ENCODE measurements around the gene MSI2. TPM values are rescaled to one million over a fixed set of nuclear protein-coding genes. Genes with fewer than 3 reads are reported as not detected.

Gene MSI2
- total RNA-seq, 8 experiments from 2014 or later = 33.0 to 114 (median 67.5) TPM

GRCh38 chr17:57251211-57251787 is 5.0 kb upstream of the MSI2 start:
- no peak overlapping the region for H3K27ac ChIP-seq
- WGBS, 10 experiments = 36 to 100% (median 89%) methylated on average over 1 of the region's 1 CpG
- no peak for ATAC-seq (replicated peaks in 6 of 8)
- H3K4me1 ChIP-seq (replicated peaks in 1 of 2) = peaks cover 0 to 4% of the 10 kb centered on the region in 2 donors
- H3K4me3 ChIP-seq = no peak overlapping the region
- in situ Hi-C loops (cut with MboI; ENCODE audit: low pct_unique_long_range_greater_than_20kb in 2 of 9, low sequenced_read_pairs in 9 of 9, unreplicated experiment in 9 of 9) = loop anchor here in 1 of 9 experiments (25.0 kb wide), 1 partner anchor 186 kb away; no protein-coding TSS in a partner anchor

- 33 to 75% (median 56%) methylated on average over 2 to 6 of the region's 6 CpGs; no CpG with 5 or more reads in 2 of the 10 experiments for WGBS, 10 experiments
- in situ Hi-C loops (cut with MboI; ENCODE audit: low pct_unique_long_range_greater_than_20kb in 2 of 9, low sequenced_read_pairs in 9 of 9, unreplicated experiment in 9 of 9) = loop anchor here in 1 of 9 experiments (25.0 kb wide), 1 partner anchor 184 kb away; no protein-coding TSS in a partner anchor
- Histone ChIP-seq H3K4me3 (no peak overlapping the region), H3K27ac (no peak overlapping the region), H3K4me1 (replicated peaks in 1 of 2) (peaks cover 4% of the 10 kb centered on the region in 2 donors)
- ATAC-seq (replicated peaks in 6 of 8) = no peak
Observed at GRCh38 chr17:57253362-57254065, 2.8 kb upstream of the MSI2 start.

DNA sequence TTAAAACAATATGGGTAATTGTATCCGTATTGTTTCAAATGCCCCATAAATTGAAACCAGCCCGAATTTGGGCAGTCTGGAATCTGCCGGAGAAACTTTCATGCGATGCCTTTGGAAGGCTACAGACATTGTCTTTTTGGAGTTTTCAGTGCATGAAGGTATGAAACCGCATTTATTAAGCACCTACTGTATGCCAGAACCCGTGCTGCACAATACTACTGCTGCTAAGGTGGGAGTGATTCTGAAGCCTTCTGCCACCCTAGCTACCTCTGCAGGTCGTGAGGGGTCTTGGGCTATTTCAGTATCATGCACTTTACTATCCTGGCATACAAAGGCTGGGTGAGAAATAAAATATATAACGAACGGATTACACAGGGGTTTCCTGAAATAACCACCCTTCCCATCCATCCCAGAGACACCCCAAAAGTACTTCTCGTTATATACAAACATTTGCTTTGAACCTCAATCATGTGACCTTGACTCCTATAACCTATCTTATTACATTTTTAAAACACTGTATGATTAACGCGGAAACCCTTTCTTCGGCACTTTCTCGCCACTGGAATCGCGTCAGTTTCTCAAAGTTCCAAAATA is 1.0 kb upstream of the MSI2 start:
- ATAC-seq (replicated peaks in 6 of 8) = no peak
- H3K4me1 ChIP-seq (replicated peaks in 1 of 2) = peaks cover 19 to 20% of the 10 kb centered on the region in 2 donors
- WGBS, 10 experiments = 5 to 74% (median 36%) methylated on average over 2 to 13 of the region's 16 CpGs
- in situ Hi-C loops (cut with MboI; ENCODE audit: low pct_unique_long_range_greater_than_20kb in 2 of 9, low sequenced_read_pairs in 9 of 9, unreplicated experiment in 9 of 9) = loop anchor here in 1 of 9 experiments (25.0 kb wide), 1 partner anchor 182 kb away; no protein-coding TSS in a partner anchor
- peak overlapping the region in 1 of 2 donors; percentile 89 for H3K27ac ChIP-seq
- H3K4me3 ChIP-seq = peak overlapping the region; percentile 58 to 98 (median 74)

GRCh38 chr17:57256708-57257112 is 387 bp downstream of the MSI2 start:
- peak overlapping the region; percentile 58 to 98 (median 74) for H3K4me3 ChIP-seq
- peak; percentile 6 to 46 (median 33) for ATAC-seq (replicated peaks in 6 of 8)
- no CpG with 5 or more reads among the region's 36 CpGs for WGBS, 10 experiments
- in situ Hi-C loops (cut with MboI; ENCODE audit: low pct_unique_long_range_greater_than_20kb in 2 of 9, low sequenced_read_pairs in 9 of 9, unreplicated experiment in 9 of 9) = loop anchor here in 1 of 9 experiments (25.0 kb wide), 1 partner anchor 181 kb away; no protein-coding TSS in a partner anchor
- H3K4me1 ChIP-seq (replicated peaks in 1 of 2) = peaks cover 33% of the 10 kb centered on the region in 2 donors
- H3K27ac ChIP-seq = peak overlapping the region; percentile 52 to 84

- in situ Hi-C loops (cut with MboI; ENCODE audit: low pct_unique_long_range_greater_than_20kb in 2 of 9, low sequenced_read_pairs in 9 of 9, unreplicated experiment in 9 of 9) = loop anchor here in 1 of 9 experiments (25.0 kb wide), 1 partner anchor 180 kb away; no protein-coding TSS in a partner anchor
- H3K27ac ChIP-seq = peak overlapping the region in 1 of 2 donors; percentile 79
Observed at GRCh38 chr17:57257195-57257894, 1.0 kb downstream of the MSI2 start.

DNA sequence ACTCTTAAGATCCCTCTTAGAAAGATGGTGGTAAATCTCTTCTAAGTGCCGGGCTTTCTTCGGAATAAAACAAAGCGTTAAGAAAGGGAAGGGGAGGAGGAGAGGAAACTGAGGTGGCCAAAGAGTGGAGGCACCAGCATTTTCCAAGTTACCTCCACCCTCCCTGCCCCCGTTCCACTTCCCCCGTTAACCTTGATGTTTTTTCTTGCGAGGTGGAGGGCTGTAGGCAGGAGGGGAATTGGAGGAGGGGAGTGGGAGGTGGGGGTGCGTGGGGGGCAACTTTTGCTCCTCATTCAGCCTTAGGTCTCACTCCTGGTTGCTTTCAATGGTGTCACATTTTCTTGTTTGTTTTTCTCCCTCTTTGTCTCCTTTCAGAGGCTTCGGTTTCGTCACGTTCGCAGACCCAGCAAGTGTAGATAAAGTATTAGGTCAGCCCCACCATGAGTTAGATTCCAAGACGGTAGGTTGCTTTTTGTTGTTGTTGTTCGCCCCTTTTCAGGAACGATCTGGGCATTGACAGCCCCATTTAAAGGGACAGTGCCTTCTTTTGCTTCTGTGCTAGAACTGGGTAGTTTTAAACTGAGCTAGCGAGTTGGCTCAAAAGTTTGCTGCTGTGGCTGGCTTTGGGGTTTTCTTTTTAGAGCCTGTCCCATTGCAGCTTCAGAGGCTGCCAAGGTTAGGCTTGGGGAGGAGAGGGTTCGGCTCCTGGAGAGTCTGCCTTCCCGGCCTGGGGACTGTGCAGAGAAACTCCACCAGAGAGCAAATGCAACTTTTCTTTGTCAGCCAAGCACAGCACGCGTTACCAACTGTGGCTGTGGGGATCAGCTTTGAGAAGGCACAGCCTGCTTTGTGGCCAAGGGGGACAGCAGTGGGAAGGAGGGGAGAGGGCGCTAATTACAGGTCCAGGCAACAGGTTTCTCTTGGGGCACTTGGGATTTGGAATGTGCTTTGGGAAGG is 1.9 kb downstream of the MSI2 start:
- in situ Hi-C loops (cut with MboI; ENCODE audit: low pct_unique_long_range_greater_than_20kb in 2 of 9, low sequenced_read_pairs in 9 of 9, unreplicated experiment in 9 of 9) = loop anchor here in 1 of 9 experiments (25.0 kb wide), 1 partner anchor 179 kb away; no protein-coding TSS in a partner anchor
- H3K4me3 ChIP-seq = peak overlapping the region; percentile 58 to 98 (median 74)
- peaks cover 41 to 45% of the 10 kb centered on the region in 2 donors for H3K4me1 ChIP-seq (replicated peaks in 1 of 2)
- peak in 1 of 8 experiments; percentile 12 for ATAC-seq (replicated peaks in 6 of 8)
- WGBS, 10 experiments = 0 to 18% (median 0%) methylated on average over 1 to 12 of the region's 20 CpGs; no CpG with 5 or more reads in 2 of the 10 experiments
- H3K27ac ChIP-seq = peak overlapping the region; percentile 65 to 79

More at GRCh38 chr17:57257195-57257894, 1.0 kb downstream of the MSI2 start:
- H3K4me1 ChIP-seq (replicated peaks in 1 of 2) = peaks cover 36 to 39% of the 10 kb centered on the region in 2 donors
- ATAC-seq (replicated peaks in 6 of 8) = no peak
- 0 to 5% (median 1%) methylated on average over 2 to 13 of the region's 19 CpGs for WGBS, 10 experiments
- peak overlapping the region; percentile 58 to 98 (median 74) for H3K4me3 ChIP-seq

- 0 to 100% (median 20%) methylated on average over 1 to 3 of the region's 3 CpGs; no CpG with 5 or more reads in 1 of the 10 experiments for WGBS, 10 experiments
- Histone ChIP-seq H3K4me1 (replicated peaks in 1 of 2) (peaks cover 49 to 55% of the 10 kb centered on the region in 2 donors), H3K27ac (peak overlapping the region; percentile 28 to 79), H3K4me3 (peak overlapping the region; percentile 58 to 98 (median 74))
- in situ Hi-C loops (cut with MboI; ENCODE audit: low pct_unique_long_range_greater_than_20kb in 2 of 9, low sequenced_read_pairs in 9 of 9, unreplicated experiment in 9 of 9) = loop anchor here in 1 of 9 experiments (25.0 kb wide), 1 partner anchor 178 kb away; no protein-coding TSS in a partner anchor
- ATAC-seq (replicated peaks in 6 of 8) = no peak
Observed at GRCh38 chr17:57259306-57259705, 3.0 kb downstream of the MSI2 start.

DNA sequence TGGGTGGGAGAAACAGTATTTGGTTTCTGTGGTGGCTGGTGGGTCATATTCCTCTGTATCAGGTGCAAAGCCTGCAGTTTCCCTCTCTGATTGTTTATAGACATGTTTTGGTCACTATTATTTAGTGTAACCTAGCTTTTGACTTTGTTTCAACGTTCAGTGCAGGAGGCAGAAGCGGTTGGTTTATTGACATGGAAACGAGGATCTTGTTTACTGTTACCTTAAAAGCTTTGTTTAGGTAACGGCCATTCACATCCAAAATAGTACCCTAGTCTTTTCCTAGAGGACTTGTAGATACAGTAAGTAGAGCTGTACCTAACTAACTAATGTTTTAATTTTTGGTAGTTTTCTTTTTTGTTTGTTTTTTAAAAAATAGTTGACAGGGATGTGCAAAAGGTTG is 3.5 kb downstream of the MSI2 start:
- no peak for ATAC-seq (replicated peaks in 6 of 8)
- 13 to 100% (median 81%) methylated on average over 1 to 4 of the region's 4 CpGs; no CpG with 5 or more reads in 3 of the 10 experiments for WGBS, 10 experiments
- Histone ChIP-seq H3K27ac (peak overlapping the region in 1 of 2 donors; percentile 28), H3K4me1 (replicated peaks in 1 of 2) (peaks cover 45 to 58% of the 10 kb centered on the region in 2 donors), H3K4me3 (peak overlapping the region; percentile 58 to 98 (median 74))
- in situ Hi-C loops (cut with MboI; ENCODE audit: low pct_unique_long_range_greater_than_20kb in 2 of 9, low sequenced_read_pairs in 9 of 9, unreplicated experiment in 9 of 9) = loop anchor here in 1 of 9 experiments (25.0 kb wide), 1 partner anchor 177 kb away; no protein-coding TSS in a partner anchor

DNA sequence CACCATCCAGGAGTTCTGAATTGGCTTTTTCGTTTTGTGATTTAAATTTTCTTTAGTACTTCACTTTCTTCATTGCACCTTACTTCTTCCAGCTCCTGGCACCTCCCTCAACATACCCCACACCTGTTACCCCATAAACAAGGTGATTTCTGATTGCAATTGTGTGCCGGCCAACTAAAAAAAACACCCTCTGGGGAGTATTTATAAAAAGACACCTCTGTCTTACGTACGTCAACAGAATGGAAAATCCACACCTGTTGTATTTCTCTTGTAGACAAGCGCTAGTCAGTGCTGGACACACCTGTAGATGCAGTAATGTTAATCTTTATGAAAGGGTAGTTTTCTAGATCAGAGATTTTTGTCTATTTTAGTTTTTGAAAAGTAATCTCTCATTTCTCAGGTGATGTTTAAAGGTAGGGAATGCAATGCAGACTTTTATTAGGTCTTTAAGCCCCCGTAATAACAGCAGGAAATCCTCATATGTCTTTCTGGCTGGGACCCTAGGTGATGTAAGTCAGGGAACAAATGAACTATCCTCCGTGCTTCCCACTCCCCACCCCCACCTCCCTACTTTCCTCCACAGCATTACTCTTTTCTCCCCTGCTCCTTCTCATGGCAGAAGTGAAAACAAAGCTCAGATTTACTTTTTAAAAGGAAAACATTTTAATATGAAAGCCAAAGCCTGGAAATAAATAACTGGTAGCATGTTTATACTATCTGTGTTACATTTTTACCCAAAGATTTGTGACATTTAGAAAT is 4.2 kb downstream of the MSI2 start:
- peak overlapping the region in 2 of 5 donors; percentile 58 to 82 for H3K4me3 ChIP-seq
- 33 to 85% (median 73%) methylated on average over 1 to 6 of the region's 7 CpGs; no CpG with 5 or more reads in 2 of the 10 experiments for WGBS, 10 experiments
- in situ Hi-C loops (cut with MboI; ENCODE audit: low pct_unique_long_range_greater_than_20kb in 2 of 9, low sequenced_read_pairs in 9 of 9, unreplicated experiment in 9 of 9) = loop anchor here in 1 of 9 experiments (25.0 kb wide), 1 partner anchor 177 kb away; no protein-coding TSS in a partner anchor
- no peak for ATAC-seq (replicated peaks in 6 of 8)
- H3K4me1 ChIP-seq (replicated peaks in 1 of 2) = peaks cover 45 to 58% of the 10 kb centered on the region in 2 donors
- no peak overlapping the region for H3K27ac ChIP-seq

GRCh38 chr17:57261084-57261461 is 4.8 kb downstream of the MSI2 start:
- no peak overlapping the region for H3K27ac ChIP-seq
- H3K4me1 ChIP-seq (replicated peaks in 1 of 2) = peaks cover 45 to 58% of the 10 kb centered on the region in 2 donors
- no peak overlapping the region for H3K4me3 ChIP-seq
- in situ Hi-C loops (cut with MboI; ENCODE audit: low pct_unique_long_range_greater_than_20kb in 2 of 9, low sequenced_read_pairs in 9 of 9, unreplicated experiment in 9 of 9) = loop anchor here in 1 of 9 experiments (25.0 kb wide), 1 partner anchor 176 kb away; no protein-coding TSS in a partner anchor
- ATAC-seq (replicated peaks in 6 of 8) = no peak
- WGBS, 10 experiments = 33 to 97% (median 50%) methylated on average over 1 to 4 of the region's 4 CpGs; no CpG with 5 or more reads in 1 of the 10 experiments

All from motor neuron (in vitro differentiated cells).